Measurements from ENCODE around the gene DISP2.

GRCh38 chr15:40366457-40367370 lies 8.7 kb downstream of the DISP2 start:
- TF ChIP-seq CTCF (conservative IDR thresholded peaks at IDR 0.05) (no peak), EZH2 (IDR thresholded peaks at IDR 0.05; ENCODE audit: low read depth) (no peak)
